Loucy (cell line): ENCODE measurements around the gene RASAL1.

Experiments used
- H2AFZ ChIP-seq: fragments of 200-600 bp; sonication (generic); 2 replicates; pipeline ENCODE4 v1.6.0; 2016; ENCODE audit warnings: antibody characterized with exemption, mild to moderate bottlenecking, low read length, moderate library complexity
- H3F3A ChIP-seq: fragments of 200-600 bp; 2 replicates; pipeline ENCODE4 v1.6.0; 2016; ENCODE audit warnings: antibody characterized with exemption, low read depth, mild to moderate bottlenecking
- H3K27me3 ChIP-seq: fragments of 200-600 bp; sonication (generic); 2 replicates; pipeline ENCODE4 v1.6.1; 2014; ENCODE audit warnings: low read length, mild to moderate bottlenecking; ENCODE audit not compliant: insufficient read depth, poor library complexity, severe bottlenecking
- H3K36me3 ChIP-seq: fragments of 200-600 bp; sonication (generic); 2 replicates; pipeline ENCODE4 v1.6.1; 2016; ENCODE audit warnings: low read length; ENCODE audit not compliant: insufficient read depth
- H3K4me1 ChIP-seq: fragments of 200-600 bp; sonication (generic); 2 replicates; pipeline ENCODE4 v1.5.1; 2014; ENCODE audit warnings: low read length, mild to moderate bottlenecking; ENCODE audit not compliant: insufficient read depth, poor library complexity, severe bottlenecking
- H3K4me2 ChIP-seq: fragments of 200-600 bp; sonication (generic); 2 replicates; pipeline ENCODE4 v1.6.0; 2014; ENCODE audit warnings: antibody characterized with exemption, low read length, low read depth, mild to moderate bottlenecking; ENCODE audit not compliant: poor library complexity, severe bottlenecking
- H3K4me3 ChIP-seq: fragments of 200-600 bp; sonication (generic); 2 replicates; pipeline ENCODE4 v1.5.1; 2014; ENCODE audit warnings: low read length, mild to moderate bottlenecking, mixed read lengths; ENCODE audit not compliant: poor library complexity, severe bottlenecking
- H3K79me2 ChIP-seq: fragments of 200-600 bp; sonication (generic); 2 replicates; pipeline ENCODE4 v1.6.1; 2014; ENCODE audit warnings: low read length; ENCODE audit not compliant: insufficient read depth
- H3K9ac ChIP-seq: fragments of 200-600 bp; sonication (generic); 2 replicates; pipeline ENCODE4 v1.6.0; 2014; ENCODE audit warnings: mild to moderate bottlenecking, low read depth, low read length, moderate library complexity; ENCODE audit not compliant: poor library complexity, severe bottlenecking
- H3K9me2 ChIP-seq: fragments of 200-600 bp; sonication (generic); replicated peaks from 2 replicates; pipeline ENCODE4 v1.6.1; 2016; ENCODE audit warnings: low read depth, low read length, mixed read lengths
- H3K9me3 ChIP-seq: fragments of 200-600 bp; sonication (generic); 2 replicates; pipeline ENCODE4 v1.6.1; 2014; ENCODE audit warnings: mild to moderate bottlenecking, antibody characterized with exemption, low read length, low read depth; ENCODE audit not compliant: insufficient read depth
- H4K20me1 ChIP-seq: fragments of 200-600 bp; sonication (generic); 2 replicates; pipeline ENCODE4 v1.6.0; 2014; ENCODE audit warnings: antibody characterized with exemption, low read length, mild to moderate bottlenecking; ENCODE audit not compliant: insufficient read depth, poor library complexity, severe bottlenecking
- CTCF ChIP-seq: fragments of 200-600 bp; sonication (generic); conservative IDR thresholded peaks from 2 replicates; pipeline ENCODE4 v1.5.1; 2014; ENCODE audit warnings: mild to moderate bottlenecking, antibody characterized with exemption, low read length
- EZH2phosphoT487 ChIP-seq: fragments of 200-600 bp; IDR thresholded peaks from 2 replicates; pipeline ENCODE4 v1.6.1; 2018; ENCODE audit warnings: antibody characterized with exemption, mild to moderate bottlenecking, moderate library complexity, borderline replicate concordance

Gene RASAL1

GRCh38 chr12:113061061-113061694, 74.4 kb downstream of the RASAL1 start:
- Histone ChIP-seq H3K9me2 (no peaks in the 10 kb centered on the region), H3F3A (no peaks in the 10 kb centered on the region), H3K79me2 (no peaks in the 10 kb centered on the region), H3K36me3 (no peaks in the 10 kb centered on the region), H3K4me2 (no peak overlapping the region), H2AFZ (no peak overlapping the region), H3K9me3 (no peaks in the 10 kb centered on the region), H3K4me1 (no peaks in the 10 kb centered on the region), H3K9ac (no peak overlapping the region), H3K4me3 (no peak overlapping the region), H3K27me3 (no peaks in the 10 kb centered on the region), H4K20me1 (no peaks in the 10 kb centered on the region)
- TF ChIP-seq CTCF (no peak), EZH2phosphoT487 (no peak)

- no peaks in the 10 kb centered on the region for H3K9me3 ChIP-seq
- no peak overlapping the region for H3K9ac ChIP-seq
- no peaks in the 10 kb centered on the region for H3K79me2 ChIP-seq
- no peak overlapping the region for H3K4me3 ChIP-seq
- H3K9me2 ChIP-seq = no peaks in the 10 kb centered on the region
- no peaks in the 10 kb centered on the region for H4K20me1 ChIP-seq
- H3K4me2 ChIP-seq = no peak overlapping the region
- no peaks in the 10 kb centered on the region for H3F3A ChIP-seq
- H3K36me3 ChIP-seq = no peaks in the 10 kb centered on the region
- no peak for TF ChIP-seq CTCF
- TF ChIP-seq EZH2phosphoT487 = no peak
- H2AFZ ChIP-seq = no peak overlapping the region
- H3K27me3 ChIP-seq = no peaks in the 10 kb centered on the region
- H3K4me1 ChIP-seq = no peaks in the 10 kb centered on the region
Measured at GRCh38 chr12:113060336-113060960, 75.1 kb downstream of the RASAL1 start.

- Histone ChIP-seq H3K79me2 (no peaks in the 10 kb centered on the region), H3K4me1 (no peaks in the 10 kb centered on the region), H3K9me3 (no peaks in the 10 kb centered on the region), H3K9me2 (no peaks in the 10 kb centered on the region), H3K4me2 (no peak overlapping the region), H3F3A (no peaks in the 10 kb centered on the region), H3K4me3 (no peak overlapping the region), H3K36me3 (no peaks in the 10 kb centered on the region), H2AFZ (no peak overlapping the region), H3K27me3 (no peaks in the 10 kb centered on the region), H4K20me1 (no peaks in the 10 kb centered on the region), H3K9ac (no peak overlapping the region)
- no peak for TF ChIP-seq EZH2phosphoT487
- no peak for TF ChIP-seq CTCF
Measured at GRCh38 chr12:113059071-113059595, 76.4 kb downstream of the RASAL1 start.
